ENCODE measurements around the gene FOXN4. TPM values are rescaled to one million over a fixed set of nuclear protein-coding genes. Genes with fewer than 3 reads are reported as not detected.

FOXN4 gene
- total and polyA plus RNA-seq, 10 donors = 0.05 TPM; not detected in 9

- Histone ChIP-seq H3K4me1 (peaks cover 0 to 5% (median 0%) of the 10 kb centered on the region in 6 donors), H3K9me3 (peaks cover 0 to 21% (median 17%) of the 10 kb centered on the region in 8 donors), H3K27ac (no peak overlapping the region), H3K27me3 (replicated peaks in 1 of 7) (no peaks in the 10 kb centered on the region), H3K4me3 (no peak overlapping the region), H3K36me3 (peaks cover 0 to 80% (median 26%) of the 10 kb centered on the region in 6 donors)
- intact Hi-C loops (cut with DNase I; ENCODE audit: low total_unique reads) = no loop called here
- no peak for TF ChIP-seq POLR2A (IDR thresholded peaks at IDR 0.05)
- TF ChIP-seq CTCF (IDR thresholded peaks at IDR 0.05 in 8 of 11, conservative IDR thresholded peaks at IDR 0.05 in 3 of 11) = no peak
- TF ChIP-seq POLR2AphosphoS5 (IDR thresholded peaks at IDR 0.05) = peak in 1 of 3 donors; percentile 9
- 83 to 94% (median 93%) methylated on average over 11 to 16 of the region's 16 CpGs for WGBS, 5 donors
- no peak for DNase-seq
These were observed 42.8 kb downstream of the FOXN4 start for GRCh38 chr12:109266106-109266879.

GRCh38 chr12:109264943-109265650 is 44.0 kb downstream of the FOXN4 start:
- Histone ChIP-seq H3K27ac (no peak overlapping the region), H3K4me3 (no peak overlapping the region), H3K4me1 (peaks cover 0 to 5% (median 0%) of the 10 kb centered on the region in 6 donors), H3K36me3 (peaks cover 0 to 92% (median 29%) of the 10 kb centered on the region in 6 donors), H3K9me3 (peaks cover 0 to 12% (median 8%) of the 10 kb centered on the region in 8 donors), H3K27me3 (replicated peaks in 1 of 7) (no peaks in the 10 kb centered on the region)
- TF ChIP-seq POLR2A (IDR thresholded peaks at IDR 0.05) = no peak
- peak in 1 of 3 donors; percentile 12 for TF ChIP-seq POLR2AphosphoS5 (IDR thresholded peaks at IDR 0.05)
- no peak for TF ChIP-seq CTCF (IDR thresholded peaks at IDR 0.05 in 8 of 11, conservative IDR thresholded peaks at IDR 0.05 in 3 of 11)
- intact Hi-C loops (cut with DNase I; ENCODE audit: low total_unique reads) = no loop called here
- DNase-seq = no peak
- 89 to 95% (median 92%) methylated on average over 19 to 27 of the region's 27 CpGs for WGBS, 5 donors

DNA sequence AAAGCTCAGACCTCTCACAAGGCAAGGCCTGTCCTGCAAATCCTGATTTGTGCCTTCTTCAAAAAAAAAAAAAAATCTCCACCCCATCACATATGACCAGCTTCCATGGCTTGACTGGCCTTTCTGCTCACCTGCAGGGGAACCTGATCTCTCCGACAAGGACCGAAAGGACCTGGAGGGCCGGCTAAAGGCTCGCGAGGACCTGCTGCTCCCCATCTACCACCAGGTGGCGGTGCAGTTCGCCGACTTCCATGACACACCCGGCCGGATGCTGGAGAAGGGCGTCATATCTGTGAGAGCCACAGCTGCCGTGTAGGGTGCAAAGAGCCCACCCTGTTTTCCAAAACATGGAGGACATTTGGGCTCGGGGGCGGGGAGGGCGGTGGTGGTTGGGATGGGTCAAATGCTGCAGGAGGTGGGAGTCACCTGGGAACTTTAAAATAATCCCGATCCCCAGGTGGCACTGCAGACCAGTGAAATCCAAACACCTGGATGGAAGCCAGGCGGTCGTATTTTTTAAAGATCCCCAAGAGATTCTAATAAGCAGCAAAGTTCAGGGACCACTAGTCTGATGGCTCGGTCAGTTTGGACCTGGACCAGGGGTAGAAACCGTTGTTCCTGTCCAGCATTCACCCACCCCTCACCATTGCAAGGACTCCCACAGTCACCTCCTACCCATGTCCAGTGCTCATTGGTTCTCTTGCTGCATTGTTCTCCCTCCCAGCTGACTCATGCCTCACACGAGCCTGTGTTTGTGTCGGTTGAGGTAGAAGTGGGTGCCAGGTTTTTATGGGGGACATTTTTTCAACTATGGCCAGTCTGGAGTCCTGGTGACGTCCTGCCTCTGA is 44.8 kb downstream of the FOXN4 start:
- peaks cover 0 to 98% (median 30%) of the 10 kb centered on the region in 6 donors for H3K36me3 ChIP-seq
- H3K27me3 ChIP-seq (replicated peaks in 1 of 7) = no peaks in the 10 kb centered on the region
- no peak overlapping the region for H3K27ac ChIP-seq
- no peak overlapping the region for H3K4me3 ChIP-seq
- intact Hi-C loops (cut with DNase I; ENCODE audit: low total_unique reads) = no loop called here
- peaks cover 0 to 11% (median 6%) of the 10 kb centered on the region in 8 donors for H3K9me3 ChIP-seq
- TF ChIP-seq CTCF (IDR thresholded peaks at IDR 0.05 in 8 of 11, conservative IDR thresholded peaks at IDR 0.05 in 3 of 11) = peak in 9 of 11 experiments; percentile 9 to 67 (median 53)
- TF ChIP-seq POLR2AphosphoS5 (IDR thresholded peaks at IDR 0.05) = peak in 2 of 3 donors; percentile 15 to 27
- TF ChIP-seq POLR2A (IDR thresholded peaks at IDR 0.05) = no peak
- peaks cover 0 to 5% (median 0%) of the 10 kb centered on the region in 6 donors for H3K4me1 ChIP-seq
- WGBS, 5 donors = 64 to 80% (median 72%) methylated on average over 23 of the region's 23 CpGs
- no peak for DNase-seq

Measured in spleen (tissue), 11 donors.